Right kidney (tissue), 1 donor: ENCODE results near the gene RAB43.
"Not testable (repeated sequence)": the region's sequence is repeated elsewhere in the genome, so short reads cannot be mapped to it uniquely, and the experiment has no call there.

Source experiments
- DNase-seq: peaks from one replicate; pipeline ENCODE4 v3.0.0-alpha.2; 2016

RAB43 gene

DNA sequence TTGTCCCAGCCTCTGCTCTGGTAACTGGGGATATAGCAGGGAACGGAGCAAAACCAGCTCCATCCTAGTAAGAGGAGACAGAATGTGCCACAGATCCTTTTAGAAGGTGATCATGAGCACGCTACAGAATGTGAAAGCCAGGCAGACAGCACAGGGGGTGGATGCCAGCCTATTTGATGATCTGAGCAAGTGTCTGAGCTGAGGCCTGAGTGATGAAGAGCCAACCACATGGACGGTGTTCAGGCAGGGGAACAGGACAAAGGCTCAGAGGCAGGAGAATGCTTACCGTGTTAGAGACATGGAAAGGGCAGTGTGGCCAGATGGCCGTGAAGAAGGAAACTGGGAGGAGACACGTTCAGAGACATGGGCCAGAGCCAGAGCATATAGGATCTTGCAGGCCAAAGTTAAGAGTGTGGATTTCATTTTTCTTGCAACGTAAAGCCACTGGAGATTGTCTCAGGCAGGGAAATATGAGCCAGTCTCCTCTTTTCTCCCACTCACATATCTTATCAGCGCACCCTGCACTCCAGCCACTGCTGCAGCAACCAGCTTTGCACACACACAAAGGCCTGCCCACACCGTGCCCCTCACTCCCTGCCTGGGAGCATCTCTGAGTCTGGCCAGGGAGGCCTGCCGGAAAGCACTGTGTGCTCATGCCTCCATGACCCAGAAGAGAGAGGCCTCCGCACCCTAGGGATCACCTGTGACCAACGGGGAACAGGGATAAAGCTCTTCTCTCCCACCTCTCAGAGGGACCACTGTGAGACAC, 20.1 kb downstream of the RAB43 start:
- DNase-seq, result peak; percentile 10

DNA sequence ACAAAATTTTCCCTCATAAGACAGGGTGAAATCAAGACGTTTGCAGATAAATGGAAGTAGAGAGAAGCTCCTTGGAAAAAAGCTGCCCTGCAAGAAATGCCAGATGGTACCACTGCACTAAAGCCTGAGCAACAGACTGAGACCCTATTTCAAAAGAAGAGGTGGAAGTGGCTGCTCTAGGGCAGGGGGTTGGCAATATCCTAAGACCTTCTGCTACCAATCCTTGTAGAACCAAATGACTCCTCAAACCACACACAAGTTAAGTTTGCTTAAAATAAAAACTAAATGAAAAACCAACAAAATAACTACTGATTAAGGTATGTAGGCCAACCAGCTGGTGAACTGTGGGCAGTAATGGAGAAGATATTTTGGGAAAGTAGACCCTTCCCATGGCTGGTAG, 21.3 kb downstream of the RAB43 start:
- DNase-seq, result no peak

- DNase-seq, result no peak
Observed at GRCh38 chr3:129095285-129095684, 26.3 kb downstream of the RAB43 start.

GRCh38 chr3:129088312-129088711, 33.3 kb downstream of the RAB43 start:
- not testable (repeated sequence) for DNase-seq

- DNase-seq, result not testable (repeated sequence)
Observed at GRCh38 chr3:129087904-129088303, 33.7 kb downstream of the RAB43 start.

GRCh38 chr3:129087138-129087702, 34.4 kb downstream of the RAB43 start:
- DNase-seq, result no peak

- no peak for DNase-seq
Observed at GRCh38 chr3:129085818-129086217, 35.8 kb downstream of the RAB43 start.

GRCh38 chr3:129085165-129085715, 36.4 kb downstream of the RAB43 start:
- no peak for DNase-seq

GRCh38 chr3:129084501-129084900, 37.1 kb downstream of the RAB43 start:
- no peak for DNase-seq

DNA sequence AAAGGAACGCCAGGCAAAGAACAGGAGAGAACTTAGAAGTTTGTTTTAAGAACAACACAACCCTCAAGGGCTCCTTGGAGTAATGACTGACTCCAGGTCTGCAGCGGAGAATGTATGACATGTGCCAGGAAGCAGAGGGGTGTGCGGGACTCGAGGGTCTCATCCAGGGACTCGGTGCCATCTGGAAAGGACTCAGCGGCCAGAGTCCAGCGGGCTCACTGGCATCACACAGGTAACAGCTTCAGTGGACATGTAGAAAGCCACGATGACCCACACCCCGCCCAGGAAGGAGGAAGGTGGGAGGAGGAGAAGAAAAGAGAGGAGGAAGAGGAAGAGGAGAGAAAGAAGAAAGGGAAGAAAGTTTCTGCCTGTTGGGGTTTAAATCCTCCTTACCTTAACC, 39.6 kb downstream of the RAB43 start:
- DNase-seq, result no peak

DNA sequence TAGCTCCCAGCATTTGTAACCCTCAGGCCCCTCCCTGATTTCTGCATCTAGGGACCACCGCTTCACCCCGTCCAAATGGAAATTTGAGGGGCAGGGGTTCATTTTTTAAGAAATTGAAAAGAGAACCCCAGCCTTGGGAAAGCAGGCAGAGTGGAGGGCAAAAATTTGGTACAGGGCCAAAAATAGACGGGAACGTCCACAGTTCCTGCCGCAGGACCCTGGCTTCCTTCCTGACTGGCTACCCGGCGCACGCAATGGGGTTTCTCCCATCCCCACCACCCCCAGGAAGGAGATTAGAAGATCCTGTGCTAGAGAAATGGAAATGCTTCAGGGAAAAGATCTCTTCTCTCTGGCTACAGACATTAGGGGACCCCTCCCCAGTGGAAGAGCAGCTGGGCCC, 40.1 kb downstream of the RAB43 start:
- no peak for DNase-seq

DNA sequence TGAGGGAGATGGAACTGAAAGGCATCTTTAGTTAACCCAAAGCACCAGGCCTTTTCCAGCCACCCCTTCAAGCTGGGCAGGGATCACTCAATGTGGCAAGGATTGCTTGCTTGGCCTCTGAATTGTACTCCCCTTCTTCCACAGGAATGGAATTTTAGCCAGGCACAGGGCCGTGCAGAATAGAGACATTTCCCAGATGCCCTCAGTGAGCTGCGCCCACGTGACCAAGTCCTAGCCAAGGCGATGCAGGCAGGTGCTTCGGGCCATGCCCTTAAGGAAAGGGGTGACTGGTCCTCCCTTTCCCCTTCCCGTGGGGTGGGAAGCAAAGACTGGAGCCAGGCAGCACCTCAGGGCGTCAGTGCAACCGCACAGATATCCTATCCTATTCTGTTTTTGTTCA, 43.1 kb downstream of the RAB43 start:
- DNase-seq, result no peak

DNA sequence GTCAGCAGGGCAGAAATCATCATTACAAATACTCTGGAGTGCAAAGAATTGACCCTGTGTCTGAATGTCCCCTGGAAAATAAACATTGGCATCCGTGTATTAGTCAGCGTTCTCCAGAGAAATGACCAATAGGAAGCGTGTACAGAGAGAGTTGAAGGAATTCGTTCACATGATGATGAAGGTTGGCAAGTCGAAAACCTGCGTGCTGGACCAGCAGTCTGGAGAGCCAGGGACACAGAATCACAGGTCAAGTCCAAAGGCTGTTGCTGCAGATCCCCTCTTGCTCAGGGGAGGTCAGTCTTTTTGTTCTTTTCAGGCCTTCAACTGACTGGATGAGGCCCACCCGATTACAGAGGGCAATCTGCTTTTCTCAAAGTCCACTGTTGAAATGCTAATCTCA, 44.4 kb downstream of the RAB43 start:
- no peak for DNase-seq

- no peak for DNase-seq
Observed at GRCh38 chr3:129070086-129070885, 51.3 kb downstream of the RAB43 start.

DNA sequence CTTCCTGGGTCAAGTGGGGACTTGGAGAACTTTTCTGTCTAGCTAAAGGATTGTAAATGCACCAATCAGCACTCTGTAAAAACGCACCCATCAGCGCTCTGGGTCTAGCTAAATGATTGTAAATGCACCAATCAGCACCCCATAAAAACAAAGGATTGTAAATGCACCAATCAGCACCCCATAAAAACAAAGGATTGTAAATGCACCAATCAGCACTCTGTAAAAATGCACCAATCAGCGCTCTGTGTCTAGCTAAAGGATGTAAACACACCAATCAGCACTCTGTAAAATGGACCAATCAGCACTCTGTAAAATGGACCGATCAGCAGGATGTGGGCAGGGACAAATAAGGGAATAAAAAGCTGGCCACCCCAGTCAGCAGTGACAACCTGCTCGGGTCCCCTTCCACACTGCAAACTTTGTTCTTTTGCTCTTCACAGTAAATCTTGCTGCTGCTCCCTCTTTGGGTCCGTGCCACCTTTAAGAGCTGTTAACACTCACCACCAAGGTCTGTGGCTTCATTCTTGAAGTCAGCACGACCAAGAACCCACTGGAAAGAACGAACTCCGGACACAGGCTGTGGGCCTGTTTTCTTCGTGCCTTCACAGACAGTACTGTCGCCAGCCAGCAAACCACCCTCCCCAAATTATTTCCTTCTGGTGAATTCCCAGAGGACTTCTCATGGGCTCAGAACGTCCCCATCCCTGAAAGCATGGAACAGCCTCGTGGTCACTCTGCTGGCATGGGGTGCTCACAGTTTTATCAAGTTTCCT, 52.1 kb downstream of the RAB43 start:
- DNase-seq, result not testable (repeated sequence)

DNA sequence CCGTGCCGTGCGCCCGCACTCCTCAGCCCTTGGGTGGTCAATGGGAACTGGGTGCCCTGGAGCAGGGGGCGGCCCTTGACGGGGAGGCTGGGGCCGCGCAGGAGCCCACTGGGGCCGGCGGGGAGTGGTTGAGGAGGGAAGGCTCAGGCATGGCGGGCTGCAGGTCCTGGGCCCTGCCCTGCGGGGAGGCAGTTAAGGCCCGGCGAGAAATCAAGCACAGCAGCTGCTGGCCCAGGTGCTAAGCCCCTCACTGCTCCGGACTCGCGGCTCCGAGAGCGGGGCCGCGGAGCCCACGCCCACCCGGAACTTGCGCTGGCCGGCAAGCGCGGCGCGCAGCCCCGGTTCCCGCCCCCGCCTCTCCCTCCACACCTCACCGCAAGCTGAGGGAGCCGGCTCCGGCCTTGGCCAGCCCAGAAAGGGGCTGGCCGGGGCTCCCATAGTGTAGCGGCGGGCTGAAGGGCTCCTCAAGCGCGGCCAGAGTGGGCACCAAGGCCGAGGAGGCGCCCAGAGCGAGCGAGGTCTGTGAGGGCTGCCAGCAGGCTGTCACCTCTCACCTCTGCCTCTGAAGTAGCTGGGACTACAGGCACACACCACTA, 53.2 kb downstream of the RAB43 start:
- peak; percentile 71 for DNase-seq

GRCh38 chr3:129067719-129068118, 53.9 kb downstream of the RAB43 start:
- not testable (repeated sequence) for DNase-seq

DNA sequence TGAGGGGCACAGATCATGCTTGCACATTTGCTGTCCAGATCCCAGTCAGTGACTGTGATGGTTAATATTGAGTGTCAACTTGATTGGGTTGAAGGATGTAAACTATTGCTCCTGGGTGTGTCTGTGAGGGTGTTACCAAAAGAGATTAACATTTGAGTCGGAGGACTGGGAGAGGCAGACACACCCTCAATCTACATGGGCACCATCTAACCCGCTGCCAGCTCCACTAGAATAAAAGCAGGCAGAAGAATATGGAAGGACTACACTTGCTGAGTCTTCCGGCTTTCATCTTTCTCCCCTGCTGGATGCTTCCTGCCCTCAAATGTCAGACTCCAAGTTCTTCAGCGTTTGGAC, 55.9 kb downstream of the RAB43 start:
- DNase-seq, result no peak

DNA sequence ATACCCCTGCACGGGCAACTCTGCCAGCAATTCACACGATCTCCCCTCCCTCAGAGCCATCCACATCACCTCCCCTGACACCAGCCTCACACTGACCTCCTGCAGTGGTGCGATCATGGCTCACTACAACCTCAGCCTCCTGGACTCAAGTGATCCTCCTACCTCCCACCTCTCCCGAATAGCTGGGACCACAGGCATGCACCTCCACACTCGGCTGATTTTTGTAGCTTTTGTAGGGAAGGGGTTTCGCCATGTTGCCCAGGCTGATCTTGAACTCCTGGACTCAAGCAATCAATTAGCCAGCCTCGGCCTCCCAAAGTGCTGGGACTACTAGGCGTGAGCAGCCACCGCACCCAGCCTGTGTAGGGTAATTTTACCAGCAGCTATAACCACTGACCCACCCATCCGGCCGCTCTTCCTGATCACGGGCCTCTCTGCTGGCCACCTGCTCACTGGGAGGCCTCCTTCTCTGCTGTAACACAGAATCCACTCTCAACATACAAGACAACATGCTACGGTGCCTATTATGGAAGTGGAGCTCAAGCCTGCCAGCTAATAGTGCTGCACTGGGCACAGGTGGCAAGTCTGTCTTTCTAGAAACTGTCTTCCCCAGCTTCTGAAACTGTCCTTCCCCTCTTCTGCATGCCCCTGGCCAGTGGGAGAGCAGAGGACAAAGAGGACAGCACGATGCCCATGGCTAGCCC, 56.4 kb downstream of the RAB43 start:
- no peak for DNase-seq

DNA sequence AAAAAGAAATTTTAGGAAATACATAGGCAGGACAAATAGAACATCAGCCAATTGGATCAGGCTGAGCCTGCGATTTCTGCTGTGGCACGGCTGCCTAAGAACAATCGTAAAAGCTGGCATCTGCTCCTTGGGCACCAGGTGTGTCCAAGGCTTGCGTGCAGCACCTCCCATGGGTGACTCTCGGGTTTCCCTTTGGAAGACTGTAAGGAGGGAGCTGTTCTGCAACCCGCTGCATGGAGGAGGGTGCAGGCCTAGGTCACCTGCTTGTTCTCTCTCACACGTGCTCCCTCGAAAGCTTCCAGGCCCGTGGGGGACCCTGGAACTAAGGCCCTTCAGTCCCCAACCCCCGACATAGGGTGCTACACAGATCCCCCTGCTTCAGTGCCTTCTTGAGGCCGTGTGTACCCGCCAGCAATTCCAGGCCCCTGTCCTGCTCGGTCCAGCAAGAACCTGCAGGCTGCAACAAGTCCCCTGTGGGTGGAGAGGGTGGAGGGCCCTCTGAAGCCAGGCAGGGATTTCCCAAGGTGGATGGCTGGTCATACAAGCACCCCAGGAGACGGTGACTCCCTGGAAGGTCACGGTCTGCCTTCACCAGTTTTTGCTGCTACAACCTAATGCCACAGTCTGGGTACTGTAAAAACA, 57.6 kb downstream of the RAB43 start:
- no peak for DNase-seq
